OCI-LY3 (cell line): ENCODE results near the gene RAVER1.

Experiments
- CTCF ChIP-seq: fragments of 200-600, 300-600 bp; sonication (generic); IDR thresholded peaks from 2 replicates; pipeline ENCODE4 v1.5.1; 2014; ENCODE audit warnings: antibody characterized with exemption, low read length, low read depth
- EZH2phosphoT487 ChIP-seq: fragments of 200-600 bp; shearing (Covaris generic); IDR thresholded peaks from 2 replicates; pipeline ENCODE4 v1.6.1; 2018; ENCODE audit warnings: antibody characterized with exemption, mixed run types, low read depth

GRCh38 chr19:10352764-10353671 is 19.7 kb upstream of the RAVER1 start:
- TF ChIP-seq CTCF (no peak), EZH2phosphoT487 (no peak)
